SIG-M5 treated with dmso at 0.1 percent for 504 hours (cell line): ENCODE results near the gene ARHGAP42.
A peak's percentile ranks its signal among the peaks of the same experiment; 100 is the strongest.

ENCODE experiments used
- DNase-seq: peaks from one replicate; lab custom pipeline; 2025; ENCODE audit not compliant: unreplicated experiment; lab: John Stamatoyannopoulos, UW

The ARHGAP42 gene

GRCh38 chr11:100948936-100949335, 261.8 kb downstream of the ARHGAP42 start:
- no peak for DNase-seq

GRCh38 chr11:100949443-100949842, 262.4 kb downstream of the ARHGAP42 start:
- no peak for DNase-seq

- no peak for DNase-seq
These were observed 268.2 kb downstream of the ARHGAP42 start for GRCh38 chr11:100955318-100955717.

GRCh38 chr11:100956351-100956750, 269.3 kb downstream of the ARHGAP42 start:
- DNase-seq: no peak

GRCh38 chr11:100957499-100957898, 270.4 kb downstream of the ARHGAP42 start:
- DNase-seq: no peak

- DNase-seq: no peak
These were observed 274.5 kb downstream of the ARHGAP42 start for GRCh38 chr11:100961633-100962032.

- no peak for DNase-seq
These were observed 276.3 kb downstream of the ARHGAP42 start for GRCh38 chr11:100963375-100963774.

- no peak for DNase-seq
These were observed 277.3 kb downstream of the ARHGAP42 start for GRCh38 chr11:100964435-100964834.

- no peak for DNase-seq
These were observed 278.3 kb downstream of the ARHGAP42 start for GRCh38 chr11:100965346-100965745.

GRCh38 chr11:100966366-100966765, 279.3 kb downstream of the ARHGAP42 start:
- DNase-seq: no peak

GRCh38 chr11:100969008-100969407, 281.9 kb downstream of the ARHGAP42 start:
- no peak for DNase-seq

GRCh38 chr11:100970283-100971164, 283.4 kb downstream of the ARHGAP42 start:
- DNase-seq: no peak

GRCh38 chr11:100972046-100972445, 285.0 kb downstream of the ARHGAP42 start:
- no peak for DNase-seq

GRCh38 chr11:100978442-100978841, 291.4 kb downstream of the ARHGAP42 start:
- no peak for DNase-seq

- DNase-seq: no peak
These were observed 291.9 kb downstream of the ARHGAP42 start for GRCh38 chr11:100978939-100979338.

GRCh38 chr11:100980156-100980555, 293.1 kb downstream of the ARHGAP42 start:
- DNase-seq: peak; percentile 0

- DNase-seq: no peak
These were observed 294.2 kb downstream of the ARHGAP42 start for GRCh38 chr11:100981196-100981824.

GRCh38 chr11:100984668-100985067, 297.6 kb downstream of the ARHGAP42 start:
- no peak for DNase-seq

GRCh38 chr11:100990931-100991330, 303.8 kb downstream of the ARHGAP42 start:
- DNase-seq: no peak

- DNase-seq: no peak
These were observed 304.5 kb downstream of the ARHGAP42 start for GRCh38 chr11:100991541-100991940.

- DNase-seq: no peak
These were observed 307.9 kb downstream of the ARHGAP42 start for GRCh38 chr11:100994966-100995365.

- DNase-seq: no peak
These were observed 312.7 kb downstream of the ARHGAP42 start for GRCh38 chr11:100999756-101000155.
